HCT116 (cell line): ENCODE measurements around the gene IRF9. TPM values are rescaled to one million over a fixed set of nuclear protein-coding genes. Genes with fewer than 3 reads are reported as not detected.

ENCODE experiments used
- ATAC-seq: fragments of 200-7000 bp; cut with Tn5 transposase; 2 replicates; pipeline ENCODE4 v1.9.1; 2020; ENCODE audit warnings: mild to moderate bottlenecking, moderate library complexity
- BruUV-seq: library from RNA; stranded (reverse); fragments of 400-500 nt; replicated peaks from 2 replicates; lab custom pipeline; 2021; lab: Mats Ljungman, UMichigan
- CTCF ChIA-PET: fragments of 300-600 bp; sonication (Branson Sonifier 250); formaldehyde crosslinking; loops from one replicate; lab custom pipeline; 2021; ENCODE audit warnings: antibody characterized with exemption; lab: Charles Lee
- POLR2A ChIA-PET: fragments of 300-600, 350-600 bp; sonication (Branson Sonifier 250); formaldehyde crosslinking; loops from one replicate; lab custom pipeline; 2021; ENCODE audit warnings: antibody characterized with exemption; lab: Charles Lee
- RAD21 ChIA-PET, 2 experiments: fragments of 300-600 bp; sonication (Branson Sonifier 250); formaldehyde crosslinking; loops; one replicate each; lab custom pipeline; 2023; ENCODE audit warnings: low total read pairs in 2 of 2; ENCODE audit not compliant: uncharacterized antibody in 2 of 2, unreplicated experiment in 2 of 2, low non-redundant PET in 1 of 2; lab: Charles Lee
- DNase-seq: peaks from one replicate; pipeline ENCODE4 v3.0.0-alpha.2; 2010; ENCODE audit warnings: low read depth, low spot score
- H2AFZ ChIP-seq: fragments of 200-600 bp; shearing (Covaris generic), sonication (generic); 2 replicates; pipeline ENCODE4 v1.6.1; 2017; ENCODE audit warnings: low read depth, mixed run types, mixed read lengths, antibody characterized with exemption, low read length; ENCODE audit not compliant: poor library complexity, severe bottlenecking
- H3K27ac ChIP-seq: 2 replicates; pipeline ENCODE4 v1.5.1; 2012; ENCODE audit warnings: low read depth, low read length
- H3K27me3 ChIP-seq: fragments of 200-600 bp; sonication (generic); 2 replicates; pipeline ENCODE4 v1.6.1; 2016; ENCODE audit warnings: mixed run types, low read length, mixed read lengths; ENCODE audit not compliant: insufficient read depth
- H3K36me3 ChIP-seq, 2 experiments: fragments of 200-500 bp in 1 of 2; fragments of 200-600 bp in 1 of 2; sonication (Bioruptor generic) in 1 of 2; sonication (generic) in 1 of 2; 2 replicates each; pipeline versions ENCODE4 v1.5.1 to v1.6.1; 2014 to 2016; ENCODE audit warnings: low read length in 2 of 2, inconsistent platforms in 1 of 2, mixed read lengths in 1 of 2, mixed run types in 1 of 2; ENCODE audit not compliant: insufficient read depth in 2 of 2, control insufficient read depth in 1 of 2
- H3K4me1 ChIP-seq, 2 experiments: fragments of 200-600 bp in 1 of 2; sonication (generic) in 1 of 2; 2 replicates each; pipeline versions ENCODE4 v1.5.1 to v1.6.1; 2012 to 2017; ENCODE audit warnings: low read length in 2 of 2, inconsistent platforms in 1 of 2, mild to moderate bottlenecking in 1 of 2, mixed read lengths in 1 of 2, mixed run types in 1 of 2, moderate library complexity in 1 of 2; ENCODE audit not compliant: insufficient read depth in 2 of 2, control insufficient read depth in 1 of 2
- H3K4me2 ChIP-seq: fragments of 200-600 bp; sonication (generic); 2 replicates; pipeline ENCODE4 v1.6.1; 2017; ENCODE audit warnings: mixed run types, low read length, mixed read lengths
- H3K4me3 ChIP-seq, 2 experiments: fragments of 200-600 bp in 1 of 2; sonication (generic) in 1 of 2; replicated peaks in 1 of 2; 2 replicates each; pipeline ENCODE4 v1.5.1; 2011 to 2016; ENCODE audit warnings: low read length in 2 of 2, control low read depth in 1 of 2, low read depth in 1 of 2, mild to moderate bottlenecking in 1 of 2, mixed read lengths in 1 of 2, mixed run types in 1 of 2
- H3K79me2 ChIP-seq: fragments of 200-600 bp; sonication (generic); 2 replicates; pipeline ENCODE4 v1.6.1; 2017; ENCODE audit warnings: mild to moderate bottlenecking, mixed run types, low read length, moderate library complexity, mixed read lengths; ENCODE audit not compliant: insufficient read depth
- H3K9ac ChIP-seq: fragments of 200-600 bp; sonication (generic); 2 replicates; pipeline ENCODE4 v1.6.1; 2016; ENCODE audit warnings: low read length, mixed read lengths
- H3K9me2 ChIP-seq: fragments of 200-600 bp; sonication (generic), shearing (Covaris generic); 2 replicates; pipeline ENCODE4 v1.6.1; 2017; ENCODE audit warnings: mixed run types, mild to moderate bottlenecking, moderate library complexity; ENCODE audit not compliant: insufficient read depth
- H3K9me3 ChIP-seq, 2 experiments: fragments of 200-500 bp in 1 of 2; fragments of 200-600 bp in 1 of 2; sonication (Bioruptor generic) in 1 of 2; sonication (generic) in 1 of 2; 2 replicates each; pipeline ENCODE4 v1.6.1; 2014 to 2017; ENCODE audit warnings: low read length in 2 of 2, mixed read lengths in 2 of 2, inconsistent platforms in 1 of 2, low read depth in 1 of 2, mild to moderate bottlenecking in 1 of 2, mixed run types in 1 of 2, moderate library complexity in 1 of 2; ENCODE audit not compliant: control insufficient read depth in 1 of 2, insufficient read depth in 1 of 2
- H4K20me1 ChIP-seq: fragments of 200-600 bp; sonication (generic), shearing (Covaris generic); 2 replicates; pipeline ENCODE4 v1.6.1; 2017; ENCODE audit warnings: mixed run types, mild to moderate bottlenecking, moderate library complexity; ENCODE audit not compliant: insufficient read depth
- CBX3 ChIP-seq: IDR thresholded peaks from 2 replicates; pipeline ENCODE4 v1.6.1; 2012; ENCODE audit warnings: low read depth
- CEBPB ChIP-seq: IDR thresholded peaks from 2 replicates; pipeline ENCODE4 v1.6.1; 2012; ENCODE audit warnings: low read depth
- EGR1 ChIP-seq: IDR thresholded peaks from 2 replicates; pipeline ENCODE4 v1.6.1; 2012; ENCODE audit warnings: low read depth
- ELF1 ChIP-seq: IDR thresholded peaks from 2 replicates; pipeline ENCODE4 v1.6.1; 2012; ENCODE audit warnings: low read depth, borderline replicate concordance
- EZH2 ChIP-seq: fragments of 200-600 bp; sonication (generic); IDR thresholded peaks from 2 replicates; pipeline ENCODE4 v1.6.1; 2017; ENCODE audit warnings: antibody characterized with exemption, mixed run types
- EZH2phosphoT487 ChIP-seq: fragments of 200-600 bp; IDR thresholded peaks from 2 replicates; pipeline ENCODE4 v1.6.1; 2018; ENCODE audit warnings: antibody characterized with exemption, borderline replicate concordance
- FOSL1 ChIP-seq: IDR thresholded peaks from 2 replicates; pipeline ENCODE4 v1.6.1; 2012; ENCODE audit warnings: low read depth
- JUND ChIP-seq: IDR thresholded peaks from 2 replicates; pipeline ENCODE4 v1.6.1; 2012
- POLR2A ChIP-seq: IDR thresholded peaks from 2 replicates; pipeline ENCODE4 v1.7.0; 2011; ENCODE audit warnings: borderline replicate concordance; ENCODE audit not compliant: insufficient read depth, insufficient read length; ENCODE audit errors: extremely low read depth
- REST ChIP-seq: IDR thresholded peaks from 2 replicates; pipeline ENCODE4 v1.6.1; 2012; ENCODE audit warnings: low read depth
- SIN3A ChIP-seq: IDR thresholded peaks from 2 replicates; pipeline ENCODE4 v1.6.1; 2012; ENCODE audit warnings: low read depth
- SP1 ChIP-seq: IDR thresholded peaks from 2 replicates; pipeline ENCODE4 v1.6.1; 2012; ENCODE audit warnings: low read depth
- SRF ChIP-seq: IDR thresholded peaks from 2 replicates; pipeline ENCODE4 v1.6.1; 2012; ENCODE audit warnings: low read depth
- TCF7L2 ChIP-seq: IDR thresholded peaks from 2 replicates; pipeline ENCODE4 v1.7.0; 2011; ENCODE audit warnings: borderline replicate concordance, inconsistent platforms; ENCODE audit not compliant: insufficient read depth, insufficient read length; ENCODE audit errors: extremely low read depth
- ZFX ChIP-seq: fragments of 450-650 bp; IDR thresholded peaks from 2 replicates; pipeline ENCODE4 v1.6.1; 2017
- intact Hi-C: fragments of 100-400 bp; cut with micrococcal nuclease; formaldehyde crosslinking; loops from 2 replicates; pipeline ENCODE4 v1.10.0; 2022
- total RNA-seq: library from RNA; stranded (reverse); gene quantifications from one replicate; pipeline ENCODE4 v1.2.1, GENCODE V29; 2021; ENCODE audit not compliant: unreplicated experiment
- TF ChIP-seq, protein P1 (sequence below): IDR thresholded peaks from 2 replicates; pipeline ENCODE4 v1.6.1; 2012
- TF ChIP-seq, protein P2 (sequence below): IDR thresholded peaks from 2 replicates; pipeline ENCODE4 v1.6.1; 2012
- TF ChIP-seq, protein P3 (sequence below): IDR thresholded peaks from 2 replicates; pipeline ENCODE4 v1.6.1; 2011; ENCODE audit warnings: mild to moderate bottlenecking, low read length, moderate library complexity; ENCODE audit not compliant: insufficient replicate concordance; ENCODE audit errors: extremely low read depth

The IRF9 gene
- total RNA-seq, 1 experiment from 2014 or later = 21.7 TPM

DNA sequence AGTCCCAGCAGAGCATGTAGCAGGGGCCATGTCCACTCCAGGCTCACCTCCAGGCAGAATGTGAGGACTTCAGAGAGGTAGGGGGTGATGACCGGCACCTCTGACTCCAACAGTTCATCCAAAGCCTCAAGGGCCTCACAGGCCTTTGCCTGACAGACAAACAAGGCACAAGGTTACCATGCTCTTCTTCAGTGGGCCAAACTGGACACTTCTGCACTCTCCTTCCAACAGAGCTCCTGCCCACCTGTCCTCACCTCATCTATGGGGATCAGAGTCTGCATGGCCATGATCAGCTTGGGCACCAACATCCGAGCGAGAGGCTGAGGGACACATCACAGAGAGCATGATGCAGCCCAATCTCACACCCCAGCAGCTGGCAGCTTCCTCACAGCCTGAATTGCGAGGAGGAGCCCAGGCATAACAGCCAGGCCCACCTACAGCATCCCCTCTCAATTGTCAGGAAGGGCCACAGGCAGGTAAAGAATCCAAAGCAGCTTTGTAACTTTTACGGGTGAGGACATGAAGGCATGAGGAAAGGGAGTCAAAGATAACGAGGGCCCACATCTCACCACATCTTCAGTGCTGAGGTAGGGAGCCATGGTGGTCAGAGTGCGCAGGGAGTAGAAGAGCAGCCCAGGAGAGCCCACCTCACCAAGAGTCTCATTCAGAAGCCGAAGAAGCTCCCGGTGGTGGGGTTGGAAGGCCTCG is 25.9 kb downstream of the IRF9 start (continued):
- no peak for TF ChIP-seq REST
- TF ChIP-seq, all 23 proteins: peak for 0

DNA sequence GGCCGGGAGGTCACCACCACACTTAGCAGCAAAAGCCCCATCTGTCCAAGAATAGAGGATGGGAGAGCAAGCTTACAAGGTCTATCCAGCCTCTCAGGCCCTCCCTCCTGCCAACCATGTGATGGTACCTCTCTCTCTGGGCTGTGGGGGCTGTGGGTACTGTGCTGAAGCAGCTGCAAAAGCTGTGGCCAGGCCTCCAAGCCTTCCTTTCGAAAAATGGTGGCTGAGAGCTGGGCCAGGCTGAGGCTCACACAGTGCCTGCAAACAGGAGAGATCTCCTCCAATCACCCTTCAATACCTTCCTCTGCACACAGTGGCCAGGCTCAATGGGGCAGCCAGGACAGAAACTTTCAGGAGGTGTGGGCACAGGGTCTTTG is 26.5 kb downstream of the IRF9 start:
- Histone ChIP-seq H3K36me3 (peaks cover 36 to 39% of the 10 kb centered on the region in 2 experiments; a peak in 3 of 4 replicates), H3K4me2 (peak overlapping the region; percentile 91), H3K9me2 (no peaks in the 10 kb centered on the region), H3K4me1 (peaks cover 16 to 17% of the 10 kb centered on the region in 2 experiments), H3K4me3 (peak overlapping the region; percentile 89 to 94), H3K27ac (peak overlapping the region; percentile 98), H3K9ac (peak overlapping the region; percentile 77), H4K20me1 (no peaks in the 10 kb centered on the region), H2AFZ (no peak overlapping the region), H3K27me3 (no peaks in the 10 kb centered on the region), H3K9me3 (no peaks in the 10 kb centered on the region), H3K79me2 (peaks cover 44% of the 10 kb centered on the region)
- TF ChIP-seq CBX3 = no peak
- TF ChIP-seq ELF1 = no peak
- no peak for TF ChIP-seq CEBPB
- TF ChIP-seq, protein P1, sequence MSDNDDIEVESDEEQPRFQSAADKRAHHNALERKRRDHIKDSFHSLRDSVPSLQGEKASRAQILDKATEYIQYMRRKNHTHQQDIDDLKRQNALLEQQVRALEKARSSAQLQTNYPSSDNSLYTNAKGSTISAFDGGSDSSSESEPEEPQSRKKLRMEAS = no peak
- no peak for TF ChIP-seq EZH2
- no peak for TF ChIP-seq FOSL1
- no peak for TF ChIP-seq TCF7L2
- TF ChIP-seq, protein P2, sequence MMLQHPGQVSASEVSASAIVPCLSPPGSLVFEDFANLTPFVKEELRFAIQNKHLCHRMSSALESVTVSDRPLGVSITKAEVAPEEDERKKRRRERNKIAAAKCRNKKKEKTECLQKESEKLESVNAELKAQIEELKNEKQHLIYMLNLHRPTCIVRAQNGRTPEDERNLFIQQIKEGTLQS = no peak
- TF ChIP-seq, protein P3, sequence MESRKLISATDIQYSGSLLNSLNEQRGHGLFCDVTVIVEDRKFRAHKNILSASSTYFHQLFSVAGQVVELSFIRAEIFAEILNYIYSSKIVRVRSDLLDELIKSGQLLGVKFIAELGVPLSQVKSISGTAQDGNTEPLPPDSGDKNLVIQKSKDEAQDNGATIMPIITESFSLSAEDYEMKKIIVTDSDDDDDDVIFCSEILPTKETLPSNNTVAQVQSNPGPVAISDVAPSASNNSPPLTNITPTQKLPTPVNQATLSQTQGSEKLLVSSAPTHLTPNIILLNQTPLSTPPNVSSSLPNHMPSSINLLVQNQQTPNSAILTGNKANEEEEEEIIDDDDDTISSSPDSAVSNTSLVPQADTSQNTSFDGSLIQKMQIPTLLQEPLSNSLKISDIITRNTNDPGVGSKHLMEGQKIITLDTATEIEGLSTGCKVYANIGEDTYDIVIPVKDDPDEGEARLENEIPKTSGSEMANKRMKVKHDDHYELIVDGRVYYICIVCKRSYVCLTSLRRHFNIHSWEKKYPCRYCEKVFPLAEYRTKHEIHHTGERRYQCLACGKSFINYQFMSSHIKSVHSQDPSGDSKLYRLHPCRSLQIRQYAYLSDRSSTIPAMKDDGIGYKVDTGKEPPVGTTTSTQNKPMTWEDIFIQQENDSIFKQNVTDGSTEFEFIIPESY = no peak
- no peak for TF ChIP-seq SIN3A
- TF ChIP-seq JUND = no peak
- TF ChIP-seq SRF = no peak
- no peak for TF ChIP-seq ZFX
- no peak for TF ChIP-seq POLR2A
- TF ChIP-seq EGR1 = no peak
- no peak for TF ChIP-seq SP1
- TF ChIP-seq EZH2phosphoT487 = no peak
- CTCF ChIA-PET = interaction anchor here (1.5 kb wide), 1 partner anchor 244 kb away, joined by 3 read pairs; no protein-coding TSS in a partner anchor
- POLR2A ChIA-PET = interaction anchor here (1.4 kb wide), 1 partner anchor 41 kb away, joined by 3 read pairs; the partner anchor contains the start of genes PSME2 and RNF31
- DNase-seq (no peak), ATAC-seq (no peak)
- RAD21 ChIA-PET = no interaction called here
- no TSS peak for BruUV-seq
- intact Hi-C loops = no loop called here
